ENCODE measurements around the gene TMEM272. TPM values are rescaled to one million over a fixed set of nuclear protein-coding genes. Genes with fewer than 3 reads are reported as not detected.
A peak's percentile ranks its signal among the peaks of the same experiment; 100 is the strongest.

TMEM272 gene
- total RNA-seq, 2 experiments from 2014 or later, result 0.10 to 0.31 TPM

GRCh38 chr13:51786425-51787265 is 58.3 kb downstream of the TMEM272 start:
- CTCF ChIA-PET, result interaction anchor here (3.3 kb wide), 1 partner anchor 11 kb away, joined by 12 read pairs; no protein-coding TSS in a partner anchor
- POLR2A ChIA-PET, result interaction anchor here (1.0 kb wide), 2 partner anchors 201 to 334 kb away, joined by 3 to 5 read pairs; partner anchors contain the start of gene INTS6

GRCh38 chr13:51785712-51786424 is 59.1 kb downstream of the TMEM272 start:
- ChIA-PET CTCF (interaction anchor here (3.3 kb wide), 1 partner anchor 12 kb away, joined by 12 read pairs; no protein-coding TSS in a partner anchor), POLR2A (interaction anchor here (1.0 kb wide), 2 partner anchors 200 to 333 kb away, joined by 3 to 5 read pairs; partner anchors contain the start of gene INTS6)
- H3K36me3 Mint-ChIP-seq, result peaks cover 5% of the 10 kb centered on the region
- no peaks in the 10 kb centered on the region for H3K9me3 Mint-ChIP-seq
- no peaks in the 10 kb centered on the region for H3K27me3 Mint-ChIP-seq
- no peak overlapping the region for H3K4me3 Mint-ChIP-seq
- DNase-seq, result no peak
- peaks cover 10% of the 10 kb centered on the region for H3K4me1 Mint-ChIP-seq (ENCODE audit: low read depth)
- intact Hi-C loops (cut with micrococcal nuclease), result no loop called here
- H3K27ac Mint-ChIP-seq, result no peak overlapping the region

More at GRCh38 chr13:51786425-51787265, 58.3 kb downstream of the TMEM272 start:
- Mint-ChIP-seq H3K4me1 (ENCODE audit: low read depth) (peaks cover 10% of the 10 kb centered on the region), H3K4me3 (no peak overlapping the region), H3K27ac (no peak overlapping the region), H3K9me3 (no peaks in the 10 kb centered on the region), H3K36me3 (peaks cover 5% of the 10 kb centered on the region), H3K27me3 (no peaks in the 10 kb centered on the region)
- intact Hi-C loops (cut with micrococcal nuclease), result no loop called here
- DNase-seq, result no peak

GRCh38 chr13:51784097-51784496 is 60.9 kb downstream of the TMEM272 start:
- no peak overlapping the region for H3K4me3 Mint-ChIP-seq
- no peaks in the 10 kb centered on the region for H3K9me3 Mint-ChIP-seq
- ChIA-PET CTCF (no interaction called here), POLR2A (no interaction called here)
- DNase-seq, result no peak
- H3K27me3 Mint-ChIP-seq, result no peaks in the 10 kb centered on the region
- H3K4me1 Mint-ChIP-seq (ENCODE audit: low read depth), result peaks cover 10% of the 10 kb centered on the region
- intact Hi-C loops (cut with micrococcal nuclease), result no loop called here
- H3K27ac Mint-ChIP-seq, result no peak overlapping the region
- H3K36me3 Mint-ChIP-seq, result peaks cover 2% of the 10 kb centered on the region

DNA sequence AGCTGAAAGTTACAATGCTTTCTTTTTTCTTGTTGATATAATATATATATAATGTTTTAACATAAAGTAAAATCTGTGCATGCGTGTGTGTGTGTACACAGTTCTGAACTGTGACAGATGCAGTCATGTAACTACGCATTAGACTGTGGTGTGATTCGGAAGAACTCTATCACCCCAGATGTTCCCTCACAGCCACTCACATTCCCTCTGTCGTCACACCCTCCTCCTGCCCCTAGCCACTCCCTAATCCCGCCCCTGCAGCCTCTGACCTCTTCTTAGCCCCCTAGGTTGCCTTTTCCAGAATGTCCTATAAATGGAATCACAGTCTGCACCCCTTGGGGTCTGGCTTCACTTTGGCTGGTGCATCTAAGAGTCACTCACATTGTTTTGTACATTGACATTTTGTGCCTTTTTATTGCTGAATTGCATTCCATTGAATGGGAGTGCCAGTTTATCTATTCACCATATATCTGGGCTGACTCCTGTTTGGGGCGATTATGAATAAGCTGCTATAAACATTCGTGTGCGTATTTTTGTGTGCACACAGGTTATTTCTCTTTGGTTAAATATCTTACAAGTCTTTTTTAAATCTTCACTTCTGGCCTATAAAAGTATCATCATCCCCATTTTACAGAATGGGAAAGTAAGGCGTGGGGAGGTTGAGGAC is 61.4 kb downstream of the TMEM272 start:
- Mint-ChIP-seq H3K27me3 (no peaks in the 10 kb centered on the region), H3K36me3 (no peaks in the 10 kb centered on the region), H3K9me3 (no peaks in the 10 kb centered on the region), H3K4me1 (ENCODE audit: low read depth) (peaks cover 10% of the 10 kb centered on the region), H3K27ac (no peak overlapping the region), H3K4me3 (no peak overlapping the region)
- ChIA-PET CTCF (interaction anchor here (0.9 kb wide), 1 partner anchor 499 kb away, joined by 3 read pairs; no protein-coding TSS in a partner anchor), POLR2A (no interaction called here)
- no peak for DNase-seq
- intact Hi-C loops (cut with micrococcal nuclease), result no loop called here

DNA sequence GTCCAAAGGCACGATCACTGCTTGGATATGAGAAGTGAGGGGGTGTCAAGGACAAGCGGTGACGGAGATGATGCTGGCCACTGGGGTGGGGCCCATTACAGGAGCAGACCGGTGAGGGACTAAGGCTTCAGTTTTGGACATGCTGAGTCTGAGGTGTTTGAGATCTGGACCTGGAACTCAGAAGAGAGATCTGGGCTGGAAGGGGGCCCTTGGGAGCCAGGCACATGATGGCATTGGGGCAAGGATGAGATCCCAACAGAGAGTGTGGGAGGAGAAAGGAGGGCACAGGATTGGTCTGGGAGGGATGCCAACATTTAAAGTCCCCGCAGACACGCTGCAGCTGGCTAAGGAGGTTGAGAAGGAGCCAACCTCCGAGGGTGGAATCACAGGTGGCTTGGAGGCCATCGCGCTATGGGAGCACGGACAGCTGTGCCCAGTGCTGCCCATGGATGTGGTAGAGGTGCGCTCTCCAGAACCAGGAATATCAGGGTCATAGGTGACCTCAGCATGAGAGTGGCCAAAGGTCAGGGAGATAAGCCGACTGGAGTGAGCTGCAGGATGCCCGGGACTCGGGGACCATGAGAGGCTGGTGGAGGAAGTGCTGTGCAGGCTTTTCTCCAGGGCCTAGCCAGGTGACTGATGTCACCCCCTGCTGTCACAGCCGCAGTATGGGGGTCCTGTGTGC is 62.8 kb downstream of the TMEM272 start:
- Mint-ChIP-seq H3K4me1 (ENCODE audit: low read depth) (peaks cover 10% of the 10 kb centered on the region), H3K4me3 (no peak overlapping the region), H3K27ac (no peak overlapping the region), H3K36me3 (no peaks in the 10 kb centered on the region), H3K27me3 (no peaks in the 10 kb centered on the region), H3K9me3 (no peaks in the 10 kb centered on the region)
- DNase-seq, result no peak
- ChIA-PET CTCF (interaction anchor here (0.8 to 2.1 kb wide), 2 partner anchors 16 to 496 kb away, joined by 3 to 7 read pairs; no protein-coding TSS in a partner anchor), POLR2A (no interaction called here)
- intact Hi-C loops (cut with micrococcal nuclease), result no loop called here

DNA sequence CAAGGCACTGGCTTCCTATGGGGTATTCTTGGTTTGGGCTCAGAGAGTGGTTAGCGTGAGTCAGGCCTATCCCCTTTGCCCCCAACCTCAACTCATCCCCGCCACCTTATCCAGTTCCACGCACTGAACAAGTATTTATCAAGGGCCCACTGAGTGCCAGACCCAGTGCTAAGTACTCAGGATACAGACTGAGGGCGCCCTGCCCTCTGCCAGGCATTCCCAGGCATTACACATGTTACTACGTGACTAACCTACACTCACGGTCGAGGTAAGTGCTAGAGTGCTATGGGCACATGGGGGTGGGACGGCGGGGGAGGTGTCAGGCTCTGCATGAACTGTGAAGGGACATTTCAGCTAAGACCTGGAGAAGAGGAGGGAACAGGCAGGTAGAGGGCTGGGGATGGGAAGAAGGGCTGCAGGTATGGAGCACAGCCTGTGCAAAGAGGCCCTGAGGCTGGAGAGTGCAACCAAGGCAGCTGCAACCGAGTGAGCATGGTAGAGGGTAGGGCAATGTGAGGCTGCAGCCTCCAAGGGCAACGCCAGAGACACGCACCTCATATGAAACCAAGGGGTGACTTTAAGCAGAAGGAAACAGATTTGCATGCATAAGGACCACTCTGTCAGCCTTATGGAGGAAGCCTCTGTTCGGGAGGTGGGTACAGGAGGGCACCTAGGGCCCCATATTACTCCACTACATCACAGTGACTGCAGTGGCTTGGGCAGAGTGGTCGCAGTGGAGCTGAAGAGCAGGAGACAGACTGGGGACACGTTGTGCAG is 63.5 kb downstream of the TMEM272 start:
- peak; percentile 33 for DNase-seq
- ChIA-PET CTCF (interaction anchor here (0.9 to 2.1 kb wide), 5 partner anchors 12 to 656 kb away, joined by 3 to 7 read pairs (median 3); no protein-coding TSS in a partner anchor), POLR2A (no interaction called here)
- Mint-ChIP-seq H3K27ac (no peak overlapping the region), H3K4me1 (ENCODE audit: low read depth) (peaks cover 7% of the 10 kb centered on the region), H3K27me3 (no peaks in the 10 kb centered on the region), H3K4me3 (no peak overlapping the region), H3K36me3 (no peaks in the 10 kb centered on the region), H3K9me3 (no peaks in the 10 kb centered on the region)
- intact Hi-C loops (cut with micrococcal nuclease), result no loop called here

DNA sequence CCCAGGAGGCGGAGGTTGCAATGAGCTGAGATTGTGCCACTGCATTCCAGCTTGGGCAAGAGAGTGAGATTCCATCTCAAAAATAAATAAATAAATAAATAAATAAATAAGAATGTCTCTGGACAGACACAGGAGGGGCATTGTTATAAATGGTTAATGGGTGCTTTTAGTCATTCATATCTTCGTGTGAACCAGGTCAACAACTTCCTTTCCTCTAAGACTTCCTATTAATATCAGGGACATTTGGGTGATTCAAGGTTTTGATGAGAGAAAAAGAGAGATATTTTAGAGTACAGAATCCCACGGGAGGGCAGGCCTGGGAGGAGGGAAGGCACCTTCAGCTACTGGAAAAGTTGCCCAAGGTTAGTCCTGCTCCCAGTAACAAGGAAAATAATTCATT is 64.9 kb downstream of the TMEM272 start:
- H3K4me3 Mint-ChIP-seq, result no peak overlapping the region
- H3K27me3 Mint-ChIP-seq, result no peaks in the 10 kb centered on the region
- DNase-seq, result no peak
- H3K36me3 Mint-ChIP-seq, result no peaks in the 10 kb centered on the region
- no peak overlapping the region for H3K27ac Mint-ChIP-seq
- intact Hi-C loops (cut with micrococcal nuclease), result no loop called here
- POLR2A ChIA-PET, result no interaction called here
- CTCF ChIA-PET, result no interaction called here
- no peaks in the 10 kb centered on the region for H3K4me1 Mint-ChIP-seq (ENCODE audit: low read depth)
- no peaks in the 10 kb centered on the region for H3K9me3 Mint-ChIP-seq

- POLR2A ChIA-PET, result no interaction called here
Observed at GRCh38 chr13:51778392-51778791, 66.6 kb downstream of the TMEM272 start.

DNA sequence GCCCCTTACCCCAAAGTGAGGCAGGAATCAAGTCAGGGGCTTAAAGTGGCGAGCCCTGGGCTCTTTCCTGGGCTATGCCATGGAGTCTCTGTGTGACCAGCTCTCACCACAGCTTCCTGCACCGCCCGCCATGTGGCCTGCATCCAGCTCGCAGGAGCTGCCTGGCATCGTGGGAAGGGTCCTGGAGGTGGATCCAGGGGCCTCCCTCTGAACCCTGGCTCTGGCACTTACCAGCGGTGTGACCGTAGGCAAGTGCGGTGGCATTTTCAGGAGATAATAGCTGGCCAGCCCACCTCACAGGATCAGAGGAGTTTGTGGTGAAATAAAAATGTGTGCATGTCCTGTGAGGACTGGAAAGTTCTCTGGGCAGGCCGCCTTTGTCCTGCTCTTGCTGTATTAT is 67.1 kb downstream of the TMEM272 start:
- ChIA-PET CTCF (interaction anchor here (1.3 kb wide), 1 partner anchor 20 kb away, joined by 4 read pairs; no protein-coding TSS in a partner anchor), POLR2A (no interaction called here)
- no peaks in the 10 kb centered on the region for H3K27me3 Mint-ChIP-seq
- H3K4me1 Mint-ChIP-seq (ENCODE audit: low read depth), result no peaks in the 10 kb centered on the region
- H3K36me3 Mint-ChIP-seq, result no peaks in the 10 kb centered on the region
- no peaks in the 10 kb centered on the region for H3K9me3 Mint-ChIP-seq
- intact Hi-C loops (cut with micrococcal nuclease), result no loop called here
- no peak overlapping the region for H3K4me3 Mint-ChIP-seq
- no peak for DNase-seq
- no peak overlapping the region for H3K27ac Mint-ChIP-seq

More at GRCh38 chr13:51778392-51778791, 66.6 kb downstream of the TMEM272 start:
- CTCF ChIA-PET, result interaction anchor here (1.3 kb wide), 1 partner anchor 19 kb away, joined by 4 read pairs; no protein-coding TSS in a partner anchor
- intact Hi-C loops (cut with micrococcal nuclease), result no loop called here
- no peaks in the 10 kb centered on the region for H3K27me3 Mint-ChIP-seq
- H3K4me1 Mint-ChIP-seq (ENCODE audit: low read depth), result no peaks in the 10 kb centered on the region
- no peaks in the 10 kb centered on the region for H3K36me3 Mint-ChIP-seq
- no peak overlapping the region for H3K27ac Mint-ChIP-seq
- no peak overlapping the region for H3K4me3 Mint-ChIP-seq
- no peak for DNase-seq
- no peaks in the 10 kb centered on the region for H3K9me3 Mint-ChIP-seq

GRCh38 chr13:51776179-51776578 is 68.8 kb downstream of the TMEM272 start:
- Mint-ChIP-seq H3K9me3 (no peaks in the 10 kb centered on the region), H3K36me3 (peaks cover 2% of the 10 kb centered on the region), H3K4me3 (no peak overlapping the region), H3K27me3 (no peaks in the 10 kb centered on the region), H3K27ac (no peak overlapping the region), H3K4me1 (ENCODE audit: low read depth) (no peaks in the 10 kb centered on the region)
- CTCF ChIA-PET, result no interaction called here
- DNase-seq, result no peak
- POLR2A ChIA-PET, result no interaction called here
- intact Hi-C loops (cut with micrococcal nuclease), result no loop called here

- no peak for DNase-seq
- H3K36me3 Mint-ChIP-seq, result peaks cover 2% of the 10 kb centered on the region
- no peaks in the 10 kb centered on the region for H3K27me3 Mint-ChIP-seq
- ChIA-PET CTCF (no interaction called here), POLR2A (no interaction called here)
- intact Hi-C loops (cut with micrococcal nuclease), result no loop called here
- H3K9me3 Mint-ChIP-seq, result no peaks in the 10 kb centered on the region
- H3K4me1 Mint-ChIP-seq (ENCODE audit: low read depth), result no peaks in the 10 kb centered on the region
- no peak overlapping the region for H3K27ac Mint-ChIP-seq
- no peak overlapping the region for H3K4me3 Mint-ChIP-seq
Observed at GRCh38 chr13:51773515-51773914, 71.5 kb downstream of the TMEM272 start.

All from activated CD4-positive, alpha-beta memory T cell treated with anti-CD3 and anti-CD28 coated beads for 36 hours (primary cell).